GM19328 (cell line): ENCODE results near the gene NUP88.
"Not testable (repeated sequence)": the region's sequence is repeated elsewhere in the genome, so short reads cannot be mapped to it uniquely, and the experiment has no call there.

Experiments
- ATAC-seq: cut with Tn5 transposase; IDR thresholded peaks from one replicate; pipeline ENCODE4 v1.9.1; 2021; ENCODE audit warnings: mild to moderate bottlenecking, moderate library complexity; ENCODE audit not compliant: unreplicated experiment

Gene NUP88

DNA sequence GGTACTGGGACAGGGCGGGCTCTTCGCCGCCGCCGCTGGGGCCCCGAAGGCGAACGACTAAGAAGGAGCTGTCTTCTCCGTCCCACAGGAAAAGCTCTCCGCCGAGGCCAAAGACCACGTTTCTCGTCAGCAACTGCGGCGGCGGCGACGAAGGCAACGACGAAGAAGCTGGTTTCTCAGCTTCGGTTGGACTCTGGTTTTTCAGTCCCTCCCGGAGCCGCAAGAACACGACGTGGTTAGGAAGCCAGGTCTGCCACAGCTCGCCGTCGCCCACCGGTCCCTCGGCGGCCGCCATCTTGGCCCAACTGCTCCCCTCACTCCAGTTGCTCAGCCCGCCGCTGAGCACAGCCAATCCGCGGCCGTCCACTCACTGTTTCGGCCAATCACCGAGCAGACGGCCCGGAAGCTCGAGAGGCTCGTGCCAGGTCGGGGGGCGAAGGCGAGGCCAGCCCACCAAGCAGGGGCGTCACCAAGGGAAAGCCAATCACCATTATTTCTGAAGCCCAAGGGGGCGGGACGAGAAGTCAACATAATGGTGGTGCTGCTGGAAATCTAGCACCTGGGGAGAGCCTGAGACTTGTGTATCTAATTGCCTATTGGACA, at the start of gene NUP88:
NUP88 (minus strand) TSS at position 307 of the 603 bp plus-strand sequence; CDS start at position 295, 12 bp downstream.
- peak; percentile 84 for ATAC-seq

DNA sequence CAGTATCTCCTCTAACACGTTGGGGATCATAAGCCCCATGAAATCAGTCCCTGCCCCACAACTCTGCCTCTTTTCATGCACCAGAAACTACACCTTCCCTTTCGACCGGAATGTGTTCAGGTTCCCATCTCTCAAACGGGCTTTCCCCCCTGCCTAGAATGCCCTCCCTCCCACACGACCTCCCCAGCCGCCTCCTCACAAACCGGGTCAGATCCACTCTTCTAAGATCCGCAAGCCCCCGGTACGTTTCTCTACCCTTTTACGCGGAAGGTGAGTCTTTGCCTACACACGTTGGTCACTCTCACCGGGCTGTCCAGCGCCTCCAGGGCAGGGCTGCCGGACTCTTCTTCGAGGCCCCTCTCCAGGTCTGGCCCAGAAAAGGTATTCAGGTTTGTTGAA, 48.6 kb upstream of the NUP88 start:
- no peak for ATAC-seq

DNA sequence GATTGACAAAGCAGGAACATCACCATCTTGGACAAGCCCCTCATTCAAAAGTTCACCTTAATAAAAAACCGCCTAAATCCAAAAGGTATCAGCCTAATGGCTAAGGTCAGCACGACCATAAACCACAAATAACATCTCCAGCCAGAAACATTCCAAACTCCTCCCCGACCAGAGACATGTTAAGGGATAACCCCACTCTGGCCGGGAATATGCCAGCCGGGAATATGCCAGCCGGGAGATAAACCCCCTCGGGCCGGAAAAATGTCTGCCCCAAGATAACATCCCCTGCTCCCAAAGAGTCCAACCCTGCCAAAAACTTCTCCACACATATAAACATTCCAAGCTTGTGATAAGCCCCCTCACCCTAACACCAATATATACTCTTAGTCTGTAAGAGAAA, 48.0 kb upstream of the NUP88 start:
- ATAC-seq = no peak

DNA sequence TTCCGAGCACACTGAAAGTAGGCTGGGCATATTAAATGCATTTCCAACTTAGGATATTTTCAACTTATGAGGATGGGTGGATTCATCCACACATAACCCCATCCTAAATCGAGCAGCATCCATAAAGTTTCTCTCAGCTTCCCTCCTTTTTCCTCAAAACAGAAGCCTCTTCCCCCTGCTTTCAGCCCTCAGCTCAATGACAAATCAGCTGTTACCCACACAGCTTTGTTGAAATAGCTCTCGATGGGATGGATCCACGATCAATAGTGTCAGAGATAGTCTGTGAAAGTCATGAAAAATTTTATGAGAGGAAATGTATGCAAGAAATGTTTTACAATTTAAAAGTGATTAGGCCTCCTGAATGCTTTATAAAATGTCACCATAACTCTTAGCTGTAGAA, 46.8 kb upstream of the NUP88 start:
- no peak for ATAC-seq

DNA sequence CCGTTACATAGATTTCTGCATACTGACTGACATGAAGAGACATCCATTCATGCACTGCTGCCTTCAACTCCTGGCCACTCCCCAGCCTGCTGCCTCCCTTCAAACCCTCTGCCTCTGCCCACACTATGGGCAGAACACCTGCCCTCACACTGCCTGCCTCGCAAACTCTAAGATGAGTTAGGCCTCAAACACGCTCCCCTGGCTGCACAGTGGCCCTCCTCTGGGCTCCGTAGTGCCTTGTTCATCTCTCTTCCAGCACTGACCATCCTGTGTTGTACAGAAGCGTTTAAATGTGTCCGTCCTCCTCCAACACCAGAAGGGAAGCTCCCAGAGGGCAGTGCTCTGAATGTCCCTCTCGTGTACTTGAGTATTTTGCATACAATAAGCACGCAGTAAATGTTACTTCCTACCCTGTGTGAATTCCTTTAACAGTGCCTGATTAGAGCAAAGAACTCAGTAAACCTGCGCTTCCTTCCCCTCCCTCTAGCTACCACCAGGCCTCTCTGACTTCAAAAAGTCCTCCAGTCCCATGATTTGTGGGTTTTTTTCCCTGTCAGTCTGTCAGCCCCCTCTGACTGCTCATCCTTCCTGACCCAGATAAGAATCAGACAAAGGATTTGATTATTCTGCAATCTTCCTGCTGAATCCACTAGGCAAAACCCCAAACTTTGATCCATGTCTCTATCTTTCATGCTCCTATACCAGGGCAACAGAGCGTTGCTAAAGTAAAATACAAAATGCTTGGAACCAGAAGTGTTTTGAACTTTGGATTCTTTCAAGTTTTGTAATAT, 45.5 kb upstream of the NUP88 start:
- no peak for ATAC-seq

DNA sequence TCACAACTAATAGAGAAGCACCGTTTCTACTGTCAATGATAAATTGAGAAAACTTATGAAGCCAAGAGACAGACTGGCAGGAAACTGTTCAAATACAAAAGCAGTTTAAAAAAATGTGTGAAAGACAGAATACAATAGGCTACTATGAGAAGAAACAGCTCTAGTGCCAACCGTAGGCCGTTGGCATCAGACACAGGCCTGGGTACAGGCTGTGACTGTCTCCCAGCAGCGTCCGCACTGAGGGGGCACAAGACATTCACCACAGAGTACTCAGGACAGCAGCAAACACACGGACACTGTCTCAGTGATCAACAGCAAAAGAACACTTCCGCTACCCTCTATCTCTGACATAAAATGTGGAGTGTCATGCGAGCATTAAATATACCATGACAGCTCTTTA, 27.3 kb upstream of the NUP88 start:
- ATAC-seq = no peak

DNA sequence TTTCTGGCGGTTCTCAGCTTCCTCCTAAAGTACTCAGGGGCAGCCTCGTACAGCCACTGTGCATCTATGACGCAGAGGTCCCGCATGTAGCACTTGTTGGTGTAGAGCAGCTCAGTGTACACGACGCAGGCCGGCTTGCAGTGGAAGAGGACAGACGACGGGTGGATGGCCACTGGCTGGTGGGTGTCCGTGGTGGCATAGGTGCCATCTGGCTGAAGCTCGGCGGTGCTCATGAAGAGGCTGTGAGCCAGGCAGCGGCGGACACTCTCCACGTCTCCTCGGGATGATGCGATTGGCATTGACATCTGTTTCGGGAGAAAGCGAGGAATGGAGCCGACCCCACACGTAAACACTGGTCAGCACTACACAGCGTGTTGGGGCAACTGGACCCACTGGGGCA, 24.7 kb upstream of the NUP88 start:
- no peak for ATAC-seq

DNA sequence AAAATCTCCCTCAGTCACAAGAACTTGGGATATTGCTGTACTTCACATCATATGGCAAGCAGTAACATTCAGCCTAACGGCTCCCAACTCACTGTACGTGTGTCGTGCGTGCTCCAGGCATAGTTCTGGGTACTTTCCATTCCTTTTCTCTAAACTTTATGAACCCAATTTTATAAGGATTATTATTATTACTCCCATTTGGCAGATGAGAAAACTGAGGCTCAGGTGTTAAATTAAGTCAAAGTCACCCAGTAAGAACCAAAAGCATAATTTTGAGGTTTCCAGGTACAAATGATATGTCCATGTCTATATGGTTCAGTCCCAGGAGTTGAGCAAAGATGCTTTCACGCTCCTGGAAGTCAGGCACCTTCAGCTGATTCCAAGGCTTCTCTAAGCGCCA, 24.3 kb upstream of the NUP88 start:
- ATAC-seq = no peak

DNA sequence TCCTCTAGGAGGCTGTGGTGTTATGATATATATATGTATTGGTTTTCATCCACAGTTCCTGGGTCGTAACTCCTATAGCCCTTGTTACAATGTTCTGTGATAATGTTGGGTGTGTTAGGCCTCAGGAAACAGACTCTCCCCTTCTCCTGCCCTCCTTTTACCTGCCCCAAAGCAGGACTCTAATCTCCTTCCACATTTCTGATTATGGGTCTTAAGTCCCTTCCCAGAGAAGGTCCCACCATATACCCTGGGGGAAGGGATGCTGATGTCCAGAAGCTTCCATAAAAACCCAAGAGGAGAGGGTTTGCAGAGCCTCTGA, 19.9 kb upstream of the NUP88 start:
- no peak for ATAC-seq

DNA sequence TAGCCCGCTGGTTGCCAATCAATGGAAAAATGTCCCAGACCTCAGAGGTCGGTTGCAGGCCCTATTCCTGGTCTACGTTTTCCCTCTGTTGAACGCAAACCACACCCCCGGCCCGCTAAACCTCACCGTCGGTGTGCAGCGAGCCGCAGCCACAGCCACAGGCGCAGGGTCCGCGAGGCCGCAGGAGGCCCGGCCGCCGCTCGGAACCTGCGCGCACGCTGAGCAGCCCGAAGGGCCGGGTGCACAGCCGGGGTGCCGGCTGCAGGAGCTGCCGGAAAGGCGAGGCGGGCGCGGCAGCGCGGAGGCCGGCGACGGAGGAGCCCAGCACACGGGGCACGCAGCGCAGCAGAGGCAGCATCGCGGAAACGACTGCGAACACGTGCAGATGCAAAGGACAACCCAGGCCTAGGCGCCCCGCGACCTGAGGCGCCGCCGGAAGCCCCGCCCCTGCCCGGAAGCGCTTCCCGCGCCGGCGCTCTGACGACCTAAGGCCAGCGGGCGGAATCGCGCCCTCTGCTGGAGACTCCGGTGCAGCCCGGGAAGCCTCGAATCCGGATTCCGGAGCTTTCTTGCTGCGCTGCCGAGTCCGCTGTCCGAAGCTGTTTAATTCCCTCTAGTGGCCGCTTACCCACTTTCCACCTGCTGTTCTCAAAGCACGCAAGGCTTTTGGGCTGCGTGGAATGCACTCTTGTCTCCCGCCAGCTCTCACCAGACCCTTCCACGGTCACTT, 19.4 kb upstream of the NUP88 start, which contains the start of gene C1QBP:
C1QBP (minus strand) TSS at position 440 of the 730 bp plus-strand sequence; CDS start at position 358, 82 bp downstream.
- ATAC-seq = peak; percentile 76

DNA sequence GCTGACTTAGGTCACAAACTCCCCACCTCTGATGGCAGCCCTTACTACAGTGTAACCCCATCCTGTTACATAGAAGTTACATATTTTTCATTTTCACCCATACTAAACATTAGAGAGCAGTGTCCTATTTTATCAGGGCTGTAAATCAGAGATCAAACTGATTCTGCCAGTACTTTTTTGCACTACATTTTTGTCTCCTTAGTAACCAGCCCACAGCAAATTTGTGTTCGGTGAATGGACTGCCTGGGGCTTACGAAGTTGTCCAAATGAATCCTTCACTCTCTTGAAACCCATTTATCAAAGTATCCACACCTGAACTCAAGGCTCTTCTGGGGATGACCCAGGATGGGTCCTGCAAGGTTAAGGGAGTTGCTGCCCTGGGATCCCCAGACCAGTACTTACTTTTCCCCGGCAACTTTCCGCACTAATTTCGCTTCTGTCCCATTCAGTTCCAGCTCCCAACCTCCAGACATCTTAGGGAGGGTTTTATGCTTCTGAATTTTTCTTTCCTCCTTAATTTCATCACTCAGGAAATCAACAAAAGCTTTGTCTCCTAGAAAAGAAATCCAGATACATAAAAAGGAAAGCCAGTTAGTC, 18.4 kb upstream of the NUP88 start:
- ATAC-seq = no peak

DNA sequence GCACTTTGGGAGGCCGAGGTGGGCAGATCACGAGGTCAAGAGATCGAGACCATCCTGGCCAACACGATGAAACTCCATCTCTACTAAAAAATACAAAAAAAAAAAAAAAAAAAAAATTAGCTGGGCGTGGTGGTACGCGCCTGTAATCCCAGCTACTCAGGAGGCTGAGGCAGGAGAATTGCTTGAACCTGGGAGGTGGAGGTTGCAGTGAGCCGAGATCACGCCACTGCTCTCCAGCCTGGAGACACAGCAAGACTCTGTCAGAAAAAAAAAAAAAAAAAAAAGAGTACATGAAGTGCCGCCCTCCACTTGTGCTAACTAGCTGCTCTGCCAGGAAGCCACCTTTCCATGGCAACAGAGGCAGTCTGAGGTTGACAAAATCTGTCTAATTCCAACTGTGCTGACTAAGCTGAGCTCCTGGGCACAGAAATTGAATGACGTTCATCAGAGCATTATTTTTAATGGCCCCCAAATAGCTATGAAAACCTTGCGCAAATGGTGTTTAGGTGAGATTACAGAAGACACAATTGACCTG, 16.4 kb upstream of the NUP88 start:
- ATAC-seq = not testable (repeated sequence)

DNA sequence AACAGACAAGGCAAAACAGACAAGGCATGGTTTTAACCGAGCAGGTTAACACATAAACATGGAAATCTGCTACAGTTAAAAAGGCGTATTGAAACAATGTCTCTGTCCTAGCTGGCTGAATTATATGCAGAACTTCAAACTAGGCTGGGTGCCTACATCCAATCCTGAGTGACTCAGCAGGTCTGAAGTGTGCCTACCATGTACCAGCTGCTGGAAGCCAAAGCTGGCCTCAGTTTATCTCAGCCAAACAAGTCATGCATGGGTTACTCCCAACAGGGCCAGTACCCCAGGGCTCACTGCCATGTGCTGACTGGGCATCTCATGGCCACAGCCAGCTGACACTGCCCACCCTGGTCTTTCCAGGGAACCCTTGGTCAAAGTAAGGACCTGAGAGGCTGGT, 15.5 kb upstream of the NUP88 start:
- ATAC-seq = no peak

DNA sequence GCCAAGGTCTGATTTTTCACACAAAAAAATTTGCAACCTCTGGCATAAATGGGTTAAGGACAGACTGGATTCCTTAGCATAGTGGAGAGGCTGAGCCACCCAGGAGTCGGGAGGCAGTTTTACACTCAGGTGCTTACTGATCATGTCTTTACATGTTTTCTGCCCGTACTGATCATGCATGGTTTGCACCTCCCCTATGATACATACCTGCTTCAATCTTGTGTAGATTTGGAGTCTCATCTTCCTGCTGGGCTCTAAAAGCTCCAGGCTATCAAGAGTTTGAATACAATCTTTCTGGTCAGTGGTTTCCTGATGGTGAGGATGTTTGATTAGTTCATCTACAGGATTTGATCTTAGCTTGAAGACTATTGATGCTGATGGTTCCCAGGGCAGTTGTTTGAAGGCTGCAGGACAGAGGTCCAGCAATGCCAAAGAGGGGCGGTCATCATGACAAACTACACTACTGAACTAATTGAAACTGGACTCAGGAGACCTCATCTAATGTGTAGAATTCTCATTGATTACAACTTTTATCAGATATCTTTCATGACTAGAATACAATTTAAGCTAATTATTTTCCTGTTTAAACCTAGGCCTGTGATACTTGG, 12.6 kb upstream of the NUP88 start:
- ATAC-seq = no peak

DNA sequence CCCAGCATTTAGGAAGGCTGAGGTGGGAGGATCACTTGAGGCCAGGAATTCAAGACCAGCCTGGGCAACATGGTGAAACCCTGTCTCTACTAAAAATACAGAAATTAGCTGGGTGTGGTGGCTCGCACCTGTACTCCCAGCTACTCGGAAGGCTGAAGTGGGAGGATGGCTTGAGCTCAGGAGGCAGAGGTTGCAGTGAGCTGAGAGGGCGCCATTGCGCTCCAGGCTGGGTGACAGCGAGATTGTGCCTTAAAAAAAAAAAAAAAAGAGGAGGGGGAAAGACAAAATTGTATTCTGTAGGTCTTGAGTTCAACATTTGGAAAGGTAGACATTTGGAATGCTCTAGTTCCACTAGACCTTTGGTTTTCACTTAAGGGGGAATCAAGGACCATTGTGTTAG, 11.8 kb upstream of the NUP88 start:
- not testable (repeated sequence) for ATAC-seq

DNA sequence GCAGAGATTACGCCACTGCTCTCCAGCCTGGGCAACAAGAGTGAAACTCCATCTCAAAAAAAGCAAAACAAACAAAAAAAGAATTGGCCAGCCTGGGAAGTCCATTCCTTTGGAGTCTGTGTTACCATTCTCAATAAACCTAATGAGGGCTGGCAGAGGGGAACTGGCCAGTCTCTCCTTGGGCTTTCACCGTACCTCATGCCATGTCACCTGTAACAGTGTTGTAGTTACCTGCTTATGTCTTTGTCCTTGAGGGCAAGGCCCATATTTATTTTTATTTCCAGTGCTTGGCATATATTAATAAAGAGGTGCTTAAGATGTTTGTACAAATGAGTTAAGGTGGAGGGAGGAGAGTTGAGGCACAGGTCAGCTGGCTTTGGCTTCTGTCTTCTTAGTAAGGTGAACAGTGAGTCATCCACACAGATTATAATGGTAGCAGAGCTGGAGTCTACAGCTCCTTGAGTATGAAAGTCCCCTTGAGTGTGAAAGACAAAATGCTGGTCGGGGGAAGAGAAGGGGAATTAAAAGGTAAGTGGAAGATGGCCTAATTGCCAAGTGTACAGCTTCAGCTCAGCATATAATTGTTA, 11.0 kb upstream of the NUP88 start:
- no peak for ATAC-seq

DNA sequence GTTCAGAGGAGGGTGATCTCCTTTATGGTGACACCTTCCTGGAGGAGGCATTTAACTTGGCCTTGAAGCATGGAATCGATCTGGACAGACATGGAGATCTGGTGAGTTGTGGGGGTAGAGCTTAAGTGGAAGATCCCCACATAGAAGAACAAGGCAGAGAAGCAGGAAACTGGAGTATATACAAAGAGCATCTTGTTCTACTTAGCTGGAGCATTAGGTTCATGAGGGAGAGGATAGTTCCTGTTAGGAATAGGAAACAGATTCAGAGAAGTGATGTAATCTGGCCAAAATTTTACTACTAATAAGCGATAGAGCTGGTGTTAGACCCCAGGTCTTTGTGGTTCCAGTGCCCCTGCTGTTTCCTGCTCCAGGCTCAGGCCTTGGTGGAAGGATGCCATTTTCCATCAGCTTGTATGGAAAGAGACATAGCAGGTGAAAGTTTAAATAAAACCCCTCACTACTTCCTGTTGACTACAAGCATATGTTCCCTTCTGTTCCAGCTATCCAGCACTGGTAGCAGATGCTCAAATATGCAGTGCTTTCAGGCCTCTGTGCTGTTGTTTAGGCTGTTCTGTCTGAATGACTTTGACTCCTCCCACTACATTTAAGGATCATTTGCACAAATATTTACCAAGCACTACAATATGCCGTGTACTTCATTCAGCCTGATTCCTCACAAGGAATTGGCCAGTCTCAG, 9.9 kb upstream of the NUP88 start:
- ATAC-seq = no peak

DNA sequence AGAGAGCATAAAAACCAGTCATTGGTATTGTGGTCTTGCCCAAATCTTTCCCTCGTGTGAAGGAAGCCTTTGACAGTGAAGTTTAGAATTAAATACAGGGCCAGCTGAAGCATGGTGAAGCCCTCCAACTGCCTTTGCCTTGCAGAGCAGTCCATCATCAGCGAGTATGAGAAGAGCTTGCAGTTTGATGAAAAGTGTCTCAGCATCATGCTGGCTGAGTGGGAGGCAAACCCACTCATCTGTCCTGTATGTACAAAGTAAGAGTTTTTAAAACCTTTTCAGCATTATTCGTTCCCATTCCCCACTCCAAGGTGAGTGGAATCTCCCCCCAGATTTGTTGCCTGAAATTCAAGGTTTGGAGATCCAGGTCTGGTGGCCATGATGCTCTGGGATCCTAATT, 6.4 kb upstream of the NUP88 start:
- ATAC-seq = no peak

DNA sequence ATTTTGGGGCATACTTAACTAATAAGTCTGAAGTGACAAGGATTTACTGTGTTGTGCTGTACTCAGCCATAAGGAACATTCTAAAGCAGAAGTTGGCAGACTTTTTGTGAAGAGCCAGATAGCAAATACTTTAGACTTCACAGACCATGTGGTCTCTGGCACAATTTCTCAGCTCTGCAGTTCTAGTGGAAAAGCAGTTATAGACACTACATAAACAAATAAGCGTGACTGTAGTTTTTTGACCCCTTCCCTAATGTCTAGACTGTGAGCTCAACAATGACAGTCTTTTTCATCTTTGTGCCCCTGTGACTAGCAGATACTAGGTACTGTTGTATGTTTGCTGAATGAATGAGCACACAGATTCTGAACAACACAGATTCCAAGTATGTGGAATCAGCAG, 5.4 kb upstream of the NUP88 start:
- no peak for ATAC-seq

DNA sequence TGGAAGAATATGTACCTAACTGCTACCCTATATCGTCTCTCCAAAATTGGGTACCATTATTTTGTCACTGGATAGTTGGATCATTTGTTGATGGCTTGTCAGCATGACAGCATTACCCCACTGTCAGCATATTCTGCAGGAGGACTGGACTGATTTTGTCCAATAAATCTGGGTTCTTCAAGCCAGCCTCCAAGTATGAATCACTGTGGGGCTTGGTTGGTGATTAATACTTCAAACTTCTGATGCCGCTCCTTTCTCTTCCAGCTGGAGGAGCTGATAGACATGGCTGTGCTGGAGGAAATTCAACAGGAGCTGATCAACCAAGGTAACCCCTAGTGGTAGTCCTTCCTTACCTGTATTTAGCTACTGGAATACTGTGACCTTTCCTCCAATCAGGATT, 3.0 kb upstream of the NUP88 start:
- ATAC-seq = no peak
